K562 (cell line): ENCODE data around the gene TMED10. TPM values are rescaled to one million over a fixed set of nuclear protein-coding genes. Genes with fewer than 3 reads are reported as not detected.

ENCODE experiments used
- ARNT ChIP-seq, 2 experiments: fragments of 450-650 bp; IDR thresholded peaks; 2 replicates each; pipeline ENCODE4 v1.6.1; 2016; ENCODE audit warnings: mild to moderate bottlenecking in 1 of 2
- ATF3 ChIP-seq, 2 experiments: fragments of 450-650 bp in 1 of 2; sonication (generic) in 1 of 2; formaldehyde crosslinking in 1 of 2; IDR thresholded peaks in 1 of 2; conservative IDR thresholded peaks in 1 of 2; 2 replicates each; pipeline versions ENCODE4 v1.6.1 to v1.8.1; 2016 to 2023; ENCODE audit warnings: mild to moderate bottlenecking in 2 of 2, moderate library complexity in 2 of 2, inconsistent platforms in 1 of 2, missing genetic modification reagents in 1 of 2
- CREM ChIP-seq: IDR thresholded peaks from 2 replicates; pipeline ENCODE4 v1.6.1; 2014; ENCODE audit warnings: antibody characterized with exemption, low read depth
- DMBX1 ChIP-seq: fragments of 250-450 bp; sonication (Bioruptor Pico); IDR thresholded peaks from 2 replicates; pipeline ENCODE4 v1.8.0; 2022; ENCODE audit warnings: inconsistent platforms, mild to moderate bottlenecking, moderate library complexity, borderline replicate concordance
- EP300 ChIP-seq: IDR thresholded peaks from 2 replicates; pipeline ENCODE4 v1.6.1; 2012; ENCODE audit warnings: low read length, improper control_type of control experiment
- IRF2 ChIP-seq: sonication (generic); formaldehyde crosslinking; IDR thresholded peaks from 2 replicates; pipeline ENCODE4 v1.8.1; 2022; ENCODE audit warnings: mild to moderate bottlenecking, missing genetic modification reagents
- JUN ChIP-seq, 2 experiments: sonication (generic) in 1 of 2; formaldehyde crosslinking in 1 of 2; IDR thresholded peaks; 2 replicates each; pipeline versions ENCODE4 v1.6.1 to v1.8.0; 2012 to 2022; ENCODE audit warnings: borderline replicate concordance in 2 of 2, mild to moderate bottlenecking in 2 of 2, improper control_type of control experiment in 1 of 2, low read depth in 1 of 2, low read length in 1 of 2, missing genetic modification reagents in 1 of 2
- MEIS2 ChIP-seq: fragments of 450-650 bp; IDR thresholded peaks from 2 replicates; pipeline ENCODE4 v1.6.1; 2014; ENCODE audit warnings: mild to moderate bottlenecking; ENCODE audit not compliant: partially characterized antibody
- RCOR1 ChIP-seq, 2 experiments: IDR thresholded peaks; 2 replicates each; pipeline ENCODE4 v1.6.1; 2012; ENCODE audit warnings: low read depth in 2 of 2, low read length in 2 of 2, borderline replicate concordance in 1 of 2, improper control_type of control experiment in 1 of 2
- RFX5 ChIP-seq: IDR thresholded peaks from 2 replicates; pipeline ENCODE4 v1.6.1; 2011; ENCODE audit warnings: low read depth, mild to moderate bottlenecking, improper control_type of control experiment, low read length
- SMAD4 ChIP-seq: fragments of 250-450 bp; sonication (Bioruptor Pico); conservative IDR thresholded peaks from 2 replicates; pipeline ENCODE4 v1.8.0; 2021; ENCODE audit warnings: inconsistent platforms, mild to moderate bottlenecking, moderate library complexity
- SPI1 ChIP-seq: IDR thresholded peaks from 2 replicates; pipeline ENCODE4 v1.6.1; 2011; ENCODE audit warnings: low read depth, low read length, control low read depth, borderline replicate concordance
- ZBTB12 ChIP-seq: fragments of 250-450 bp; sonication (Bioruptor Pico); IDR thresholded peaks from 2 replicates; pipeline ENCODE4 v1.4.0; 2020
- ZNF24 ChIP-seq: fragments of 450-650 bp; IDR thresholded peaks from 2 replicates; pipeline ENCODE4 v1.6.1; 2016
- polyA plus RNA-seq, 8 experiments: library from polyadenylated mRNA; depleted of rRNA in 4 of 8; stranded (reverse) in 5 of 8; unstranded in 3 of 8; fragments of >200 nt; fragmentation: Nextera tagmentation in 2 of 8; fragmentation: Illumina TruSeq in 1 of 8; extraction: Ambion mirVana in 2 of 8; extraction: Trizol in 1 of 8; gene quantifications; 2 replicates each; pipeline versions ENCODE4 v1.2.1 to v1.2.3, GENCODE V29; 2011 to 2014; ENCODE audit warnings: inconsistent platforms in 1 of 8, missing spikeins in 1 of 8
- total RNA-seq, 7 experiments: library from RNA; depleted of rRNA in 6 of 7; stranded (reverse); fragments of >200 nt in 6 of 7; fragmentation: Illumina TruSeq in 2 of 7; extraction: Trizol in 2 of 7; gene quantifications; 2 replicates each; pipeline versions ENCODE4 v1.2.1 to v1.2.3, GENCODE V29; 2011 to 2021; ENCODE audit warnings: low replicate concordance in 1 of 7
- TF ChIP-seq, protein P1 (sequence below): fragments of 250-450 bp; sonication (Bioruptor Pico); IDR thresholded peaks from 2 replicates; pipeline ENCODE4 v1.4.0; 2020
- TF ChIP-seq, protein P2 (sequence below): fragments of 450-650 bp; IDR thresholded peaks from 2 replicates; pipeline ENCODE4 v1.6.1; 2017; ENCODE audit warnings: mild to moderate bottlenecking, moderate library complexity
- TF ChIP-seq, protein P3 (sequence below): sonication (generic); IDR thresholded peaks from 2 replicates; pipeline ENCODE4 v1.6.1; 2016

Gene TMED10
- total and polyA plus RNA-seq, 9 of the 15 experiments (the other 6 are each of a cell fraction or from before 2014, with no cell fraction given): 62.2 to 233 (median 124) TPM

- TF ChIP-seq, protein P1, sequence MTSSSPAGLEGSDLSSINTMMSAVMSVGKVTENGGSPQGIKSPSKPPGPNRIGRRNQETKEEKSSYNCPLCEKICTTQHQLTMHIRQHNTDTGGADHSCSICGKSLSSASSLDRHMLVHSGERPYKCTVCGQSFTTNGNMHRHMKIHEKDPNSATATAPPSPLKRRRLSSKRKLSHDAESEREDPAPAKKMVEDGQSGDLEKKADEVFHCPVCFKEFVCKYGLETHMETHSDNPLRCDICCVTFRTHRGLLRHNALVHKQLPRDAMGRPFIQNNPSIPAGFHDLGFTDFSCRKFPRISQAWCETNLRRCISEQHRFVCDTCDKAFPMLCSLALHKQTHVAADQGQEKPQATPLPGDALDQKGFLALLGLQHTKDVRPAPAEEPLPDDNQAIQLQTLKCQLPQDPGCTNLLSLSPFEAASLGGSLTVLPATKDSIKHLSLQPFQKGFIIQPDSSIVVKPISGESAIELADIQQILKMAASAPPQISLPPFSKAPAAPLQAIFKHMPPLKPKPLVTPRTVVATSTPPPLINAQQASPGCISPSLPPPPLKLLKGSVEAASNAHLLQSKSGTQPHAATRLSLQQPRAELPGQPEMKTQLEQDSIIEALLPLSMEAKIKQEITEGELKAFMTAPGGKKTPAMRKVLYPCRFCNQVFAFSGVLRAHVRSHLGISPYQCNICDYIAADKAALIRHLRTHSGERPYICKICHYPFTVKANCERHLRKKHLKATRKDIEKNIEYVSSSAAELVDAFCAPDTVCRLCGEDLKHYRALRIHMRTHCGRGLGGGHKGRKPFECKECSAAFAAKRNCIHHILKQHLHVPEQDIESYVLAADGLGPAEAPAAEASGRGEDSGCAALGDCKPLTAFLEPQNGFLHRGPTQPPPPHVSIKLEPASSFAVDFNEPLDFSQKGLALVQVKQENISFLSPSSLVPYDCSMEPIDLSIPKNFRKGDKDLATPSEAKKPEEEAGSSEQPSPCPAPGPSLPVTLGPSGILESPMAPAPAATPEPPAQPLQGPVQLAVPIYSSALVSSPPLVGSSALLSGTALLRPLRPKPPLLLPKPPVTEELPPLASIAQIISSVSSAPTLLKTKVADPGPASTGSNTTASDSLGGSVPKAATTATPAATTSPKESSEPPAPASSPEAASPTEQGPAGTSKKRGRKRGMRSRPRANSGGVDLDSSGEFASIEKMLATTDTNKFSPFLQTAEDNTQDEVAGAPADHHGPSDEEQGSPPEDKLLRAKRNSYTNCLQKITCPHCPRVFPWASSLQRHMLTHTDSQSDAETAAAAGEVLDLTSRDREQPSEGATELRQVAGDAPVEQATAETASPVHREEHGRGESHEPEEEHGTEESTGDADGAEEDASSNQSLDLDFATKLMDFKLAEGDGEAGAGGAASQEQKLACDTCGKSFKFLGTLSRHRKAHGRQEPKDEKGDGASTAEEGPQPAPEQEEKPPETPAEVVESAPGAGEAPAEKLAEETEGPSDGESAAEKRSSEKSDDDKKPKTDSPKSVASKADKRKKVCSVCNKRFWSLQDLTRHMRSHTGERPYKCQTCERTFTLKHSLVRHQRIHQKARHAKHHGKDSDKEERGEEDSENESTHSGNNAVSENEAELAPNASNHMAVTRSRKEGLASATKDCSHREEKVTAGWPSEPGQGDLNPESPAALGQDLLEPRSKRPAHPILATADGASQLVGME: no peak
- TF ChIP-seq RFX5: no peak
- TF ChIP-seq RCOR1 (IDR thresholded peaks at IDR 0.05; ENCODE audit: borderline replicate concordance in 1 of 2, low read depth in 2 of 2, low read length in 2 of 2): 0 out of 4 replicates have a peak, but pooled peaks of 1 of the 2 experiments have one; percentile 20
- TF ChIP-seq, protein P2, sequence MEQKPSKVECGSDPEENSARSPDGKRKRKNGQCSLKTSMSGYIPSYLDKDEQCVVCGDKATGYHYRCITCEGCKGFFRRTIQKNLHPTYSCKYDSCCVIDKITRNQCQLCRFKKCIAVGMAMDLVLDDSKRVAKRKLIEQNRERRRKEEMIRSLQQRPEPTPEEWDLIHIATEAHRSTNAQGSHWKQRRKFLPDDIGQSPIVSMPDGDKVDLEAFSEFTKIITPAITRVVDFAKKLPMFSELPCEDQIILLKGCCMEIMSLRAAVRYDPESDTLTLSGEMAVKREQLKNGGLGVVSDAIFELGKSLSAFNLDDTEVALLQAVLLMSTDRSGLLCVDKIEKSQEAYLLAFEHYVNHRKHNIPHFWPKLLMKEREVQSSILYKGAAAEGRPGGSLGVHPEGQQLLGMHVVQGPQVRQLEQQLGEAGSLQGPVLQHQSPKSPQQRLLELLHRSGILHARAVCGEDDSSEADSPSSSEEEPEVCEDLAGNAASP: no peak
- peak; percentile 12 for TF ChIP-seq MEIS2
- 0 out of 2 replicates have a peak, but pooled peaks have one; percentile 38 for TF ChIP-seq ZNF24
- peak; percentile 24; the same call in 1 of the 2 replicates for TF ChIP-seq CREM
- no peak for TF ChIP-seq EP300
- no peak for TF ChIP-seq DMBX1 (CRISPR knock-in tag)
- no peak for TF ChIP-seq IRF2 (CRISPR knock-in tag)
- TF ChIP-seq JUN (IDR thresholded peaks at IDR 0.05; ENCODE audit: borderline replicate concordance, low read depth, low read length): peak; percentile 46; the same call in 1 of the 2 replicates
- TF ChIP-seq JUN (CRISPR knock-in tag; IDR thresholded peaks at IDR 0.05; ENCODE audit: borderline replicate concordance): no peak
- peak; percentile 74 for TF ChIP-seq SPI1
- no peak for TF ChIP-seq SMAD4 (CRISPR knock-in tag)
- TF ChIP-seq, protein P3, sequence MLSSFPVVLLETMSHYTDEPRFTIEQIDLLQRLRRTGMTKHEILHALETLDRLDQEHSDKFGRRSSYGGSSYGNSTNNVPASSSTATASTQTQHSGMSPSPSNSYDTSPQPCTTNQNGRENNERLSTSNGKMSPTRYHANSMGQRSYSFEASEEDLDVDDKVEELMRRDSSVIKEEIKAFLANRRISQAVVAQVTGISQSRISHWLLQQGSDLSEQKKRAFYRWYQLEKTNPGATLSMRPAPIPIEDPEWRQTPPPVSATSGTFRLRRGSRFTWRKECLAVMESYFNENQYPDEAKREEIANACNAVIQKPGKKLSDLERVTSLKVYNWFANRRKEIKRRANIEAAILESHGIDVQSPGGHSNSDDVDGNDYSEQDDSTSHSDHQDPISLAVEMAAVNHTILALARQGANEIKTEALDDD: peak; percentile 27; the same call in 1 of the 2 replicates
- peak; percentile 82 for TF ChIP-seq ATF3 (IDR thresholded peaks at IDR 0.05)
- TF ChIP-seq ATF3 (CRISPR knock-in tag; conservative IDR thresholded peaks at IDR 0.05): no peak
- no peak for TF ChIP-seq ARNT (IDR thresholded peaks at IDR 0.05)
- no peak for TF ChIP-seq ZBTB12 (CRISPR knock-in tag)
These were observed 52.4 kb downstream of the TMED10 start (continued) for GRCh38 chr14:75123991-75124390.
